ENCODE measurements around the gene PNPLA1.

- TF ChIP-seq POLR2AphosphoS5 (IDR thresholded peaks at IDR 0.05; ENCODE audit: low read depth, low read length), result no peak
- no peak for TF ChIP-seq REST (IDR thresholded peaks at IDR 0.05; ENCODE audit: insufficient read depth in 1 of 2, low read depth in 2 of 2, low read length in 2 of 2)
Measured at GRCh38 chr6:36290668-36291620, 21.1 kb downstream of the PNPLA1 start.

Measured in PFSK-1 (cell line).